ENCODE results near the gene C1QTNF2. TPM values are rescaled to one million over a fixed set of nuclear protein-coding genes. Genes with fewer than 3 reads are reported as not detected.

The C1QTNF2 gene
- total and polyA plus RNA-seq, 2 of the 13 experiments (the other 11 are each of a cell fraction or from before 2014, with no cell fraction given) = not detected

DNA sequence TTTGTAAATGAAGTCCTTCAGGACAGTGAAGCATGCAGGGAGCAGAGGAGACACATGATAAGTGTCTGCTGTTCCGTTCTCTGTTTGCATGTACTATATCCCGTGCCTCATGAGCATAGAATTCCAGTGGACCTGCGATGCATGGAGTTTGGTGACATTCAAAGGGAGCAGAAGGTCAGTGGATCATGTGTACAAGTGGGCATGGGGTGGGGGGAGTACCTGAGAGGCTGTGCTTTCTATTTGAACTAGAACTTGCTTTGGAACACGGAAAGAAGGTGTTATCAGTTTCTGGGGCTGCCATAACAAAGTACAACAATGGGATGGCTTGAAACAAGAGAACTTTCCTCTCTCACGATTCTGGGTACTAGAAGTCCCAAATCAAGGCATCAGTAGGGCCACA, 53.0 kb downstream of the C1QTNF2 start (continued):
- TF ChIP-seq KLF16 (CRISPR knock-in tag; IDR thresholded peaks at IDR 0.05) (no peak), KDM6A (CRISPR knock-in tag; IDR thresholded peaks at IDR 0.05; ENCODE audit: low read depth) (no peak), KMT2B (CRISPR knock-in tag; IDR thresholded peaks at IDR 0.05) (no peak), ZNF572 (CRISPR knock-in tag; IDR thresholded peaks at IDR 0.05) (no peak), RFX3 (CRISPR knock-in tag; IDR thresholded peaks at IDR 0.05) (no peak), KDM1A (CRISPR knock-in tag; IDR thresholded peaks at IDR 0.05) (no peak), ZNF644 (CRISPR knock-in tag; IDR thresholded peaks at IDR 0.05; ENCODE audit: low read depth) (0 out of 2 replicates have a peak, but pooled peaks have one; percentile 57), ETV6 (CRISPR knock-in tag; conservative IDR thresholded peaks at IDR 0.05) (no peak), PITX1 (CRISPR knock-in tag; IDR thresholded peaks at IDR 0.05) (no peak), ZNF143 (CRISPR knock-in tag; IDR thresholded peaks at IDR 0.05) (no peak), NCOA5 (CRISPR knock-in tag; IDR thresholded peaks at IDR 0.05) (no peak), TGIF2 (CRISPR knock-in tag; IDR thresholded peaks at IDR 0.05) (no peak), TMF1 (CRISPR knock-in tag; IDR thresholded peaks at IDR 0.05; ENCODE audit: low read depth) (no peak), ZNF333 (CRISPR knock-in tag; IDR thresholded peaks at IDR 0.05; ENCODE audit: borderline replicate concordance) (no peak), ZNF546 (CRISPR knock-in tag; conservative IDR thresholded peaks at IDR 0.05) (no peak), FOSL2 (CRISPR knock-in tag; IDR thresholded peaks at IDR 0.05) (peak; percentile 32; the same call in 1 of the 2 replicates), MED1 (CRISPR knock-in tag; IDR thresholded peaks at IDR 0.05) (no peak), ELF1 (CRISPR knock-in tag; IDR thresholded peaks at IDR 0.05) (no peak), SMARCE1 (IDR thresholded peaks at IDR 0.05; ENCODE audit: borderline replicate concordance) (no peak), XRCC5 (optimal IDR thresholded peaks at IDR 0.05; ENCODE audit: low read length) (no peak), RXRB (CRISPR knock-in tag; IDR thresholded peaks at IDR 0.05; ENCODE audit: borderline replicate concordance) (peak; percentile 5; the same call in 1 of the 2 replicates), ZNF160 (CRISPR knock-in tag; IDR thresholded peaks at IDR 0.05) (no peak), TRIM24 (CRISPR knock-in tag; IDR thresholded peaks at IDR 0.05) (no peak), SALL1 (CRISPR knock-in tag; IDR thresholded peaks at IDR 0.05) (0 out of 2 replicates have a peak, but pooled peaks have one; percentile 13), GFI1 (CRISPR knock-in tag; IDR thresholded peaks at IDR 0.05; ENCODE audit: borderline replicate concordance) (no peak)
- TF ChIP-seq, protein P1, sequence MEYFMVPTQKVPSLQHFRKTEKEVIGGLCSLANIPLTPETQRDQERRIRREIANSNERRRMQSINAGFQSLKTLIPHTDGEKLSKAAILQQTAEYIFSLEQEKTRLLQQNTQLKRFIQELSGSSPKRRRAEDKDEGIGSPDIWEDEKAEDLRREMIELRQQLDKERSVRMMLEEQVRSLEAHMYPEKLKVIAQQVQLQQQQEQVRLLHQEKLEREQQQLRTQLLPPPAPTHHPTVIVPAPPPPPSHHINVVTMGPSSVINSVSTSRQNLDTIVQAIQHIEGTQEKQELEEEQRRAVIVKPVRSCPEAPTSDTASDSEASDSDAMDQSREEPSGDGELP (IDR thresholded peaks at IDR 0.05; ENCODE audit: borderline replicate concordance, low read depth) = no peak
- TF ChIP-seq, protein P2, sequence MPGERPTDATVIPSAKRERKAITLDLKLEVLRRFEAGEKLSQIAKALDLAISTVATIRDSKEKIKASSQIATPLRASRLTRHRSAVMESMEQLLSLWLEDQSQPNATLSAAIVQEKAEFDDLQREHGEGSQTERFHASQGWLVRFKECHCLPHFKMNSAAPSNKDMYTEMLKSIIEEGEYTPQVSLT (CRISPR knock-in tag; IDR thresholded peaks at IDR 0.05; ENCODE audit: borderline replicate concordance, low read depth) = no peak
- TF ChIP-seq, protein P3, sequence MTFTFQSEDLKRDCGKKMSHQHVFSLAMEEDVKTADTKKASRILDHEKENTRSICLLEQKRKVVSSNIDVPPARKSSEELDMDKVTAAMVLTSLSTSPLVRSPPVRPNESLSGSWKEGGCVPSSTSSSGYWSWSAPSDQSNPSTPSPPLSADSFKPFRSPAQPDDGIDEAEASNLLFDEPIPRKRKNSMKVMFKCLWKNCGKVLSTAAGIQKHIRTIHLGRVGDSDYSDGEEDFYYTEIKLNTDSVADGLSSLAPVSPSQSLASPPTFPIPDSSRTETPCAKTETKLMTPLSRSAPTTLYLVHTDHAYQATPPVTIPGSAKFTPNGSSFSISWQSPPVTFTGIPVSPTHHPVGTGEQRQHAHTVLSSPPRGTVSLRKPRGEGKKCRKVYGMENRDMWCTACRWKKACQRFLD (CRISPR knock-in tag; IDR thresholded peaks at IDR 0.05; ENCODE audit: borderline replicate concordance) = no peak
- TF ChIP-seq, protein P4, sequence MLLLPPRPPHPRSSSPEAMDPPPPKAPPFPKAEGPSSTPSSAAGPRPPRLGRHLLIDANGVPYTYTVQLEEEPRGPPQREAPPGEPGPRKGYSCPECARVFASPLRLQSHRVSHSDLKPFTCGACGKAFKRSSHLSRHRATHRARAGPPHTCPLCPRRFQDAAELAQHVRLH (CRISPR knock-in tag; IDR thresholded peaks at IDR 0.05; ENCODE audit: borderline replicate concordance, low read depth) = no peak
- TF ChIP-seq, protein P5, sequence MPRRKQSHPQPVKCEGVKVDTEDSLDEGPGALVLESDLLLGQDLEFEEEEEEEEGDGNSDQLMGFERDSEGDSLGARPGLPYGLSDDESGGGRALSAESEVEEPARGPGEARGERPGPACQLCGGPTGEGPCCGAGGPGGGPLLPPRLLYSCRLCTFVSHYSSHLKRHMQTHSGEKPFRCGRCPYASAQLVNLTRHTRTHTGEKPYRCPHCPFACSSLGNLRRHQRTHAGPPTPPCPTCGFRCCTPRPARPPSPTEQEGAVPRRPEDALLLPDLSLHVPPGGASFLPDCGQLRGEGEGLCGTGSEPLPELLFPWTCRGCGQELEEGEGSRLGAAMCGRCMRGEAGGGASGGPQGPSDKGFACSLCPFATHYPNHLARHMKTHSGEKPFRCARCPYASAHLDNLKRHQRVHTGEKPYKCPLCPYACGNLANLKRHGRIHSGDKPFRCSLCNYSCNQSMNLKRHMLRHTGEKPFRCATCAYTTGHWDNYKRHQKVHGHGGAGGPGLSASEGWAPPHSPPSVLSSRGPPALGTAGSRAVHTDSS (CRISPR knock-in tag; conservative IDR thresholded peaks at IDR 0.05) = no peak
